ENCODE measurements around the gene PARD3B.
"Not testable (repeated sequence)": the region's sequence is repeated elsewhere in the genome, so short reads cannot be mapped to it uniquely, and the experiment has no call there.

PARD3B gene

GRCh38 chr2:204542982-204543608 is 2.2 kb upstream of the PARD3B start:
- H3K9me3 ChIP-seq (ENCODE audit: control insufficient read depth, insufficient read depth, low read length) = no peaks in the 10 kb centered on the region
- peaks cover 37% of the 10 kb centered on the region for H3K27me3 ChIP-seq (ENCODE audit: control insufficient read depth, insufficient read depth, low read length)
- no peak overlapping the region for H3K27ac ChIP-seq (ENCODE audit: low read depth, low read length)
- H3K36me3 ChIP-seq (ENCODE audit: control insufficient read depth, insufficient read depth, low read length) = no peaks in the 10 kb centered on the region
- H3K9ac ChIP-seq (ENCODE audit: low read depth, low read length) = no peak overlapping the region
- H3K4me1 ChIP-seq (ENCODE audit: control insufficient read depth, insufficient read depth, low read length) = peaks cover 18% of the 10 kb centered on the region
- no peak overlapping the region for H3K4me3 ChIP-seq (ENCODE audit: low read depth, low read length)

- peaks cover 35% of the 10 kb centered on the region for H3K4me1 ChIP-seq (ENCODE audit: control insufficient read depth, insufficient read depth, low read length)
- H3K27me3 ChIP-seq (ENCODE audit: control insufficient read depth, insufficient read depth, low read length) = peaks cover 37% of the 10 kb centered on the region
- H3K27ac ChIP-seq (ENCODE audit: low read depth, low read length) = no peak overlapping the region
- no peaks in the 10 kb centered on the region for H3K9me3 ChIP-seq (ENCODE audit: control insufficient read depth, insufficient read depth, low read length)
- H3K9ac ChIP-seq (ENCODE audit: low read depth, low read length) = no peak overlapping the region
- H3K36me3 ChIP-seq (ENCODE audit: control insufficient read depth, insufficient read depth, low read length) = no peaks in the 10 kb centered on the region
- H3K4me3 ChIP-seq (ENCODE audit: low read depth, low read length) = peak overlapping the region; percentile 49
Measured at GRCh38 chr2:204545861-204546735, 823 bp downstream of the PARD3B start.

- Histone ChIP-seq H3K4me3 (ENCODE audit: low read depth, low read length) (no peak overlapping the region), H3K27ac (ENCODE audit: low read depth, low read length) (no peak overlapping the region), H3K9ac (ENCODE audit: low read depth, low read length) (0 out of 2 replicates have a peak overlapping the region, but pooled peaks have one; percentile 10), H3K27me3 (ENCODE audit: control insufficient read depth, insufficient read depth, low read length) (peaks cover 12% of the 10 kb centered on the region), H3K9me3 (ENCODE audit: control insufficient read depth, insufficient read depth, low read length) (no peaks in the 10 kb centered on the region), H3K4me1 (ENCODE audit: control insufficient read depth, insufficient read depth, low read length) (peaks cover 36% of the 10 kb centered on the region), H3K36me3 (ENCODE audit: control insufficient read depth, insufficient read depth, low read length) (no peaks in the 10 kb centered on the region)
Measured at GRCh38 chr2:204550751-204551511, 5.7 kb downstream of the PARD3B start.

- H3K4me1 ChIP-seq (ENCODE audit: control insufficient read depth, insufficient read depth, low read length) = peaks cover 31% of the 10 kb centered on the region
- H3K27me3 ChIP-seq (ENCODE audit: control insufficient read depth, insufficient read depth, low read length) = peaks cover 7% of the 10 kb centered on the region
- no peak overlapping the region for H3K27ac ChIP-seq (ENCODE audit: low read depth, low read length)
- no peaks in the 10 kb centered on the region for H3K36me3 ChIP-seq (ENCODE audit: control insufficient read depth, insufficient read depth, low read length)
- no peak overlapping the region for H3K9ac ChIP-seq (ENCODE audit: low read depth, low read length)
- H3K9me3 ChIP-seq (ENCODE audit: control insufficient read depth, insufficient read depth, low read length) = no peaks in the 10 kb centered on the region
- no peak overlapping the region for H3K4me3 ChIP-seq (ENCODE audit: low read depth, low read length)
Measured at GRCh38 chr2:204551512-204551863, 6.2 kb downstream of the PARD3B start.

GRCh38 chr2:204557604-204558003 is 12.3 kb downstream of the PARD3B start:
- Histone ChIP-seq H3K27ac (ENCODE audit: low read depth, low read length) (no peak overlapping the region), H3K9me3 (ENCODE audit: control insufficient read depth, insufficient read depth, low read length) (no peaks in the 10 kb centered on the region), H3K4me1 (ENCODE audit: control insufficient read depth, insufficient read depth, low read length) (no peaks in the 10 kb centered on the region), H3K36me3 (ENCODE audit: control insufficient read depth, insufficient read depth, low read length) (no peaks in the 10 kb centered on the region), H3K9ac (ENCODE audit: low read depth, low read length) (no peak overlapping the region), H3K4me3 (ENCODE audit: low read depth, low read length) (no peak overlapping the region), H3K27me3 (ENCODE audit: control insufficient read depth, insufficient read depth, low read length) (no peaks in the 10 kb centered on the region)

- H3K36me3 ChIP-seq (ENCODE audit: control insufficient read depth, insufficient read depth, low read length); H3K27ac ChIP-seq (ENCODE audit: low read depth, low read length); H3K4me1 ChIP-seq (ENCODE audit: control insufficient read depth, insufficient read depth, low read length); H3K9me3 ChIP-seq (ENCODE audit: control insufficient read depth, insufficient read depth, low read length); H3K27me3 ChIP-seq (ENCODE audit: control insufficient read depth, insufficient read depth, low read length); H3K4me3 ChIP-seq (ENCODE audit: low read depth, low read length); H3K9ac ChIP-seq (ENCODE audit: low read depth, low read length): not testable (repeated sequence)
Measured at GRCh38 chr2:204559358-204559757, 14.1 kb downstream of the PARD3B start.

GRCh38 chr2:204560902-204561301 is 15.6 kb downstream of the PARD3B start:
- Histone ChIP-seq H3K27me3 (ENCODE audit: control insufficient read depth, insufficient read depth, low read length) (no peaks in the 10 kb centered on the region), H3K36me3 (ENCODE audit: control insufficient read depth, insufficient read depth, low read length) (no peaks in the 10 kb centered on the region), H3K4me1 (ENCODE audit: control insufficient read depth, insufficient read depth, low read length) (no peaks in the 10 kb centered on the region), H3K9me3 (ENCODE audit: control insufficient read depth, insufficient read depth, low read length) (no peaks in the 10 kb centered on the region), H3K27ac (ENCODE audit: low read depth, low read length) (no peak overlapping the region), H3K4me3 (ENCODE audit: low read depth, low read length) (no peak overlapping the region), H3K9ac (ENCODE audit: low read depth, low read length) (no peak overlapping the region)

- Histone ChIP-seq H3K27ac (ENCODE audit: low read depth, low read length) (no peak overlapping the region), H3K9ac (ENCODE audit: low read depth, low read length) (no peak overlapping the region), H3K27me3 (ENCODE audit: control insufficient read depth, insufficient read depth, low read length) (no peaks in the 10 kb centered on the region), H3K4me3 (ENCODE audit: low read depth, low read length) (no peak overlapping the region), H3K9me3 (ENCODE audit: control insufficient read depth, insufficient read depth, low read length) (no peaks in the 10 kb centered on the region), H3K36me3 (ENCODE audit: control insufficient read depth, insufficient read depth, low read length) (no peaks in the 10 kb centered on the region), H3K4me1 (ENCODE audit: control insufficient read depth, insufficient read depth, low read length) (no peaks in the 10 kb centered on the region)
Measured at GRCh38 chr2:204561771-204562170, 16.5 kb downstream of the PARD3B start.

- Histone ChIP-seq H3K27me3 (ENCODE audit: control insufficient read depth, insufficient read depth, low read length) (no peaks in the 10 kb centered on the region), H3K36me3 (ENCODE audit: control insufficient read depth, insufficient read depth, low read length) (no peaks in the 10 kb centered on the region), H3K4me3 (ENCODE audit: low read depth, low read length) (no peak overlapping the region), H3K9ac (ENCODE audit: low read depth, low read length) (no peak overlapping the region), H3K4me1 (ENCODE audit: control insufficient read depth, insufficient read depth, low read length) (no peaks in the 10 kb centered on the region), H3K27ac (ENCODE audit: low read depth, low read length) (no peak overlapping the region), H3K9me3 (ENCODE audit: control insufficient read depth, insufficient read depth, low read length) (no peaks in the 10 kb centered on the region)
Measured at GRCh38 chr2:204566439-204566838, 21.2 kb downstream of the PARD3B start.

GRCh38 chr2:204570421-204570820 is 25.1 kb downstream of the PARD3B start:
- no peaks in the 10 kb centered on the region for H3K4me1 ChIP-seq (ENCODE audit: control insufficient read depth, insufficient read depth, low read length)
- H3K27me3 ChIP-seq (ENCODE audit: control insufficient read depth, insufficient read depth, low read length) = no peaks in the 10 kb centered on the region
- no peak overlapping the region for H3K9ac ChIP-seq (ENCODE audit: low read depth, low read length)
- H3K27ac ChIP-seq (ENCODE audit: low read depth, low read length) = no peak overlapping the region
- no peaks in the 10 kb centered on the region for H3K9me3 ChIP-seq (ENCODE audit: control insufficient read depth, insufficient read depth, low read length)
- H3K36me3 ChIP-seq (ENCODE audit: control insufficient read depth, insufficient read depth, low read length) = no peaks in the 10 kb centered on the region
- no peak overlapping the region for H3K4me3 ChIP-seq (ENCODE audit: low read depth, low read length)

- Histone ChIP-seq H3K4me1 (ENCODE audit: control insufficient read depth, insufficient read depth, low read length) (no peaks in the 10 kb centered on the region), H3K27me3 (ENCODE audit: control insufficient read depth, insufficient read depth, low read length) (no peaks in the 10 kb centered on the region), H3K9me3 (ENCODE audit: control insufficient read depth, insufficient read depth, low read length) (no peaks in the 10 kb centered on the region), H3K27ac (ENCODE audit: low read depth, low read length) (no peak overlapping the region), H3K36me3 (ENCODE audit: control insufficient read depth, insufficient read depth, low read length) (no peaks in the 10 kb centered on the region), H3K9ac (ENCODE audit: low read depth, low read length) (no peak overlapping the region), H3K4me3 (ENCODE audit: low read depth, low read length) (no peak overlapping the region)
Measured at GRCh38 chr2:204571041-204571440, 25.8 kb downstream of the PARD3B start.

Measured in HUES48 (cell line).